ENCODE results near the gene MOG.

DNA sequence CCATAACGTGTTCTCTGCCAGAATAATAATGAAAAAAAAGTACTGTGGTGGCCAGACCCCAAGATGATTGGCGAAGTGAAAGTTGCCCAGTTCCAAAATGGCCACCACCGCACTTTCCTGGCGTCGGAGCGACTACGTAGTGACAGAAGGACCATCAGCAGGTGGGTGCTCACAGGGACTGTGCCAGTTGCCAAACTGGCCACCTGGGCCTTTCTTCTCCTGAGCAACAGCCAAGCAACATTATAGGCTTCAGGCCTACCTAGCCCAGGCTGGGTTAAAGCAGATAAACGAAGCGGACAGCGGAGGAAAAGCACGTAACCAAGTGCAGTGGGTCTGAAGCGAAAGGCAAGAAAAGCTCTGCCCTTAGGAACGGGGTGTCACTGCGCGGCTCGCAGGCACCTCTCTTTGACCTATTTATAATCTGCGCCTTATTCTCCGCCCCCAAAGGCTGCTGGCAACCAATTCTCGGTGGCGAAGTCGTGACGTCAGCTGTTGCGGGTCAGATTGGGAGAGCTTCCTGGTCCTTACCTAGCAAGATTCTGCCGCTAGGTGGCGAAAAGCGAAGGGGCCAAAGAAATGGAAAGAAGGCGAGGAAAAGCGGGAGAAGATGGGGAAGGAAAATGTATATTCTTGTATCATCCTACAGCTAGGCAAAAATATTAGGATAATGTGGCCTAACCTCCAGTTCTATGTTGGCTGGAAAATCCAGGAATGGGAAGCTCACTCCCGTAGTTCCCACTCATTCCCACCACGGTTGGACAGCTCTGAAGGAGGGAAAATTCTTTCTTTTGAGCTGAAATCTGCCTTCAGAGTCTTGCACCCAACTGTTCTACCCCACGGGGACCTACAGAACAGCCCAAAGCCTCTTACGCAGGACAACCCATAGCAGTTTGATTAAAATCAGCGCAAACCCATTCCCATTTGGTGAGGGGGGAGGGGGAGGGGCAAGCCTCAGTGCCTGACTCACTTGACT is 6.9 kb upstream of the MOG start:
- TF ChIP-seq, protein P1, sequence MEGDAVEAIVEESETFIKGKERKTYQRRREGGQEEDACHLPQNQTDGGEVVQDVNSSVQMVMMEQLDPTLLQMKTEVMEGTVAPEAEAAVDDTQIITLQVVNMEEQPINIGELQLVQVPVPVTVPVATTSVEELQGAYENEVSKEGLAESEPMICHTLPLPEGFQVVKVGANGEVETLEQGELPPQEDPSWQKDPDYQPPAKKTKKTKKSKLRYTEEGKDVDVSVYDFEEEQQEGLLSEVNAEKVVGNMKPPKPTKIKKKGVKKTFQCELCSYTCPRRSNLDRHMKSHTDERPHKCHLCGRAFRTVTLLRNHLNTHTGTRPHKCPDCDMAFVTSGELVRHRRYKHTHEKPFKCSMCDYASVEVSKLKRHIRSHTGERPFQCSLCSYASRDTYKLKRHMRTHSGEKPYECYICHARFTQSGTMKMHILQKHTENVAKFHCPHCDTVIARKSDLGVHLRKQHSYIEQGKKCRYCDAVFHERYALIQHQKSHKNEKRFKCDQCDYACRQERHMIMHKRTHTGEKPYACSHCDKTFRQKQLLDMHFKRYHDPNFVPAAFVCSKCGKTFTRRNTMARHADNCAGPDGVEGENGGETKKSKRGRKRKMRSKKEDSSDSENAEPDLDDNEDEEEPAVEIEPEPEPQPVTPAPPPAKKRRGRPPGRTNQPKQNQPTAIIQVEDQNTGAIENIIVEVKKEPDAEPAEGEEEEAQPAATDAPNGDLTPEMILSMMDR (IDR thresholded peaks at IDR 0.05), result peak; percentile 90 to 96 (median 93)
- TF ChIP-seq EP300 (IDR thresholded peaks at IDR 0.05) (peak in 1 of 2 donors; percentile 94), POLR2A (IDR thresholded peaks at IDR 0.05) (peak in 1 of 2 donors; percentile 82)
